Breast epithelium (tissue), 4 donors: Measurements from ENCODE around the gene SUPT6H. TPM values are rescaled to one million over a fixed set of nuclear protein-coding genes. Genes with fewer than 3 reads are reported as not detected.

Experiments
- DNase-seq, 2 donors: peaks; one replicate each; pipeline ENCODE4 v3.0.0-alpha.2; 2019; ENCODE audit warnings: low spot score in 2 of 2
- H3K27ac ChIP-seq, 2 donors: fragments of 200-600 bp; sonication (generic) in 1 of 2; one replicate each; pipeline ENCODE4 v1.5.1; 2016 to 2019; ENCODE audit warnings: mild to moderate bottlenecking in 1 of 2
- H3K27me3 ChIP-seq, 2 donors: fragments of 200-600 bp; sonication (generic) in 1 of 2; one replicate each; pipeline versions ENCODE4 v1.5.1 to v1.6.0; 2017 to 2019; ENCODE audit warnings: control low read depth in 1 of 2, mild to moderate bottlenecking in 1 of 2
- H3K36me3 ChIP-seq: fragments of 200-600 bp; one replicate; pipeline ENCODE4 v1.5.1; 2019
- H3K4me1 ChIP-seq, 2 donors: fragments of 200-600 bp; sonication (generic); one replicate each; pipeline ENCODE4 v1.5.1; 2016 to 2019; ENCODE audit warnings: control low read depth in 1 of 2
- H3K4me3 ChIP-seq, 3 donors: fragments of 200-600 bp; sonication (generic); 1 replicate in 2 of 3; 2 replicates in 1 of 3; pipeline ENCODE4 v1.5.1; 2016 to 2019; ENCODE audit warnings: mild to moderate bottlenecking in 3 of 3, moderate library complexity in 2 of 3
- H3K9me3 ChIP-seq, 2 donors: fragments of 200-600 bp; sonication (generic) in 1 of 2; one replicate each; pipeline ENCODE4 v1.5.1; 2016 to 2019; ENCODE audit warnings: control low read depth in 1 of 2
- POLR2A ChIP-seq: fragments of 450-650 bp; IDR thresholded peaks from one replicate; pipeline ENCODE4 v1.6.1; 2016; ENCODE audit warnings: antibody characterized with exemption, mild to moderate bottlenecking, moderate library complexity
- POLR2AphosphoS5 ChIP-seq, 3 donors: sonication (generic); formaldehyde crosslinking; IDR thresholded peaks; one replicate each; pipeline ENCODE4 v1.6.1; 2017; ENCODE audit warnings: antibody characterized with exemption in 3 of 3
- intact Hi-C: fragments of 100-400 bp; cut with DNase I; formaldehyde crosslinking; loops from one replicate; pipeline ENCODE4 v1.15.1; 2023; ENCODE audit warnings: low total_unique reads
- total RNA-seq, 3 donors: library from RNA; depleted of rRNA; stranded (reverse); fragments of >200 nt; gene quantifications; one replicate each; pipeline ENCODE4 v1.1.0, GENCODE V29; 2016
- TF ChIP-seq, protein P1 (sequence below), 3 donors: fragments of 450-650 bp; IDR thresholded peaks; one replicate each; pipeline ENCODE4 v1.5.1; 2016 to 2017; ENCODE audit warnings: antibody characterized with exemption in 3 of 3, mild to moderate bottlenecking in 3 of 3, moderate library complexity in 3 of 3

Gene SUPT6H
- total RNA-seq, 3 donors from 2014 or later = 62.6 to 69.9 (median 66.7) TPM

DNA sequence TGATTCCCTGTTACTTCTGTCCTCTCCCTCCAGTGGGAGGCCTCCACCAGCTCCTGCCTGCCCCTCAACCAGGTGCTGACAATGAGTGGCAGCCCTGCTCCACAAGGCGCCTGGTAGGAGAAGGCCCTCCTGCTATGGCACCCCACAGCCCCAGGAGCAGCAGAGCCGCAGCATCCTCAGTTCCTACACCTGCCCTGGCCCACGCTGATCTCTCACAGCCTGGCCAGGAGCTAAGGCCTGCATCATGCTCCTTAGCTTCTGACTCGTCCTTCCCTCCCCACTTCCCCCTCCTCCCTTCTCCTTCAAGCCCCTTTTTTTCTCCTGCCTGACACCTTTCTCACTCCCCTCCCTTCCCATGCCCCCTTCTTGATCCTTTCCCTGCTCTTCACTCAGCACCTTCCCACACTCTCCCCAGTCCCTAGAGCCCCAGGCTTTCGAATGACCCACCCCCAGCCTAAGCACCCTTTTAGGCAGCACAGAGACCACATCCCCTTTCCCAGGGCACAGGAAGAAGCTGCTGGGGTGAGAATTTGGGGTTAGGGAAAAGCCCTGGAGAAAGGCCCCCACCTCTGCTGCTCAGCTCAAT, 43.2 kb downstream of the SUPT6H start:
- Histone ChIP-seq H3K4me1 (no peaks in the 10 kb centered on the region), H3K27me3 (no peaks in the 10 kb centered on the region), H3K9me3 (no peaks in the 10 kb centered on the region), H3K36me3 (peaks cover 6% of the 10 kb centered on the region), H3K27ac (no peak overlapping the region), H3K4me3 (no peak overlapping the region)
- TF ChIP-seq POLR2A = no peak
- no peak for TF ChIP-seq POLR2AphosphoS5 (IDR thresholded peaks at IDR 0.05)
- TF ChIP-seq, protein P1, sequence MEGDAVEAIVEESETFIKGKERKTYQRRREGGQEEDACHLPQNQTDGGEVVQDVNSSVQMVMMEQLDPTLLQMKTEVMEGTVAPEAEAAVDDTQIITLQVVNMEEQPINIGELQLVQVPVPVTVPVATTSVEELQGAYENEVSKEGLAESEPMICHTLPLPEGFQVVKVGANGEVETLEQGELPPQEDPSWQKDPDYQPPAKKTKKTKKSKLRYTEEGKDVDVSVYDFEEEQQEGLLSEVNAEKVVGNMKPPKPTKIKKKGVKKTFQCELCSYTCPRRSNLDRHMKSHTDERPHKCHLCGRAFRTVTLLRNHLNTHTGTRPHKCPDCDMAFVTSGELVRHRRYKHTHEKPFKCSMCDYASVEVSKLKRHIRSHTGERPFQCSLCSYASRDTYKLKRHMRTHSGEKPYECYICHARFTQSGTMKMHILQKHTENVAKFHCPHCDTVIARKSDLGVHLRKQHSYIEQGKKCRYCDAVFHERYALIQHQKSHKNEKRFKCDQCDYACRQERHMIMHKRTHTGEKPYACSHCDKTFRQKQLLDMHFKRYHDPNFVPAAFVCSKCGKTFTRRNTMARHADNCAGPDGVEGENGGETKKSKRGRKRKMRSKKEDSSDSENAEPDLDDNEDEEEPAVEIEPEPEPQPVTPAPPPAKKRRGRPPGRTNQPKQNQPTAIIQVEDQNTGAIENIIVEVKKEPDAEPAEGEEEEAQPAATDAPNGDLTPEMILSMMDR (IDR thresholded peaks at IDR 0.05) = no peak
- DNase-seq = no peak
- intact Hi-C loops = no loop called here

DNA sequence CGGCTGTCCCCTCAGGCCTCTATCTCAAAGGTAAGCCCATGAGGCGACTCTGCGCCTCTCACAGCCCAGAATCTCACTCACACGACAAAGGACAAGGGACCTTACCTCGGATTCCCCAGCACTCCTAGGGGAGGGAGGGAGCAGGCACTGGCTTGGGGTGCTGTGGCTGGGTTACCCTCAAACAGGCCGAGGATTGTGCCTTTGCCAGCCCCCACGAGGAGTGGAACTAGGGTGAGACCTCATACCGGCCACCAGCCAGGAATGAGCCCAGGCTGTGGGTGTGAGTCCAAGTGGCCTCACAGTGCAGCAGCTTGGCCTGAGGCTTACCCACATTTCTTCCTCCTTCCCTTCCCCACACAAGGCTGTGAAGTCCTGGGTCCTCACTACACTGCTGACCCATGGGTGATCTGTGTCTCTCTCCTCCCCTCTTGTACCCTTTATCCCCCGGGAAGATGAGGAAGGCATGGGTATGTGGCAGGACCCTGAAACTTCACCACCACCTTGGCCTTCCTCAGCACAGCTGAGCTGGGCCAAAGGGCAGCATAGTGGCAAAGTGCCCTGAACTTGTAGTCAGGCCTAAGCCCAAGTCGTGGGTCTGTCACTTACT, 43.8 kb downstream of the SUPT6H start:
- intact Hi-C loops = no loop called here
- no peak for DNase-seq
- no peaks in the 10 kb centered on the region for H3K9me3 ChIP-seq
- H3K27me3 ChIP-seq = no peaks in the 10 kb centered on the region
- peaks cover 6% of the 10 kb centered on the region for H3K36me3 ChIP-seq
- no peak overlapping the region for H3K27ac ChIP-seq
- no peak overlapping the region for H3K4me3 ChIP-seq
- no peaks in the 10 kb centered on the region for H3K4me1 ChIP-seq
- TF ChIP-seq, protein P1 (IDR thresholded peaks at IDR 0.05) = no peak
- no peak for TF ChIP-seq POLR2AphosphoS5 (IDR thresholded peaks at IDR 0.05)
- TF ChIP-seq POLR2A = no peak

DNA sequence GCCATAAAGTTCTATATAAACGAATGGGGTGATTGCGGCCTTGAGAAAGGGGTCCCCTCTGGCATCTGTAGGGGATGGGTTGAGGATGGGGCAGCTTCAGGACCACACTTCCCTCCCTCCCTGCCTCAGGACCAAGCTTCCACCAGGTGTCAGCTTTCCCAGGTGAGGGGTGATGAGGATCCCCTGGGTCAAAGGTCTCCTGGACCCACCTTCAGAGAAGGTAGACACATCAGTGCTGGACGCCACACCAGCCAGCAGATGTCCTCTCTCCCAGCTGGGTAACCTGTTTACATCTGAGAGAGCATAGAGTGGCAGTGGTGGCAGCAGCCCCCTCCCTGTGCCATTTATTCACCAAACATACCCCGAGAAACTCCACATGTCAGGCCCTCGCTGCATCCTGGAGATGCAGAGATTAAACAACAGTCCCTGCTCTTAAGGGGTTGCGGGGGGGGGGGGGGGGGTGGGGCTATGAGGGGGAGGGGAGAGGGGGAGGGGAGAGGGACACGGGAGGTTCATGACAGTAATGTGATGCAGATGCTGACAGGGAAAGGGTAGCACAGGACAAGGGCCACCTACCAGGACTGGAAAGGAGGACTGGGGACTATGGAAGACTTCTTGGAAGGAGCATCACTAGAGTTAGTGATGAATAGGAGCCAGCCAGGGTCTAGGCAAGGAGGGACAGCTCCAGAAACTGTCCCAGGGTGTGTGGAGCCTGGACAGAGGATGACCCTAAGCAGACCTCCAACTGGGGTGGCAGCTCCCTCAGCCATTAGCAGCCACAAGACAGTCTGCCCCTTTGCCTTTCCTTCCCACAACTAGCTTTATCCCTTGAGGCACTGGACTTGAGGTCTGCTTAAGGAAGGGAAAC, 44.7 kb downstream of the SUPT6H start:
- peaks cover 6% of the 10 kb centered on the region for H3K36me3 ChIP-seq
- no peaks in the 10 kb centered on the region for H3K4me1 ChIP-seq
- H3K4me3 ChIP-seq = no peak overlapping the region
- TF ChIP-seq, protein P1 (IDR thresholded peaks at IDR 0.05) = no peak
- no peak for TF ChIP-seq POLR2A
- no peak for TF ChIP-seq POLR2AphosphoS5 (IDR thresholded peaks at IDR 0.05)
- intact Hi-C loops = no loop called here
- H3K9me3 ChIP-seq = no peaks in the 10 kb centered on the region
- DNase-seq = no peak
- no peaks in the 10 kb centered on the region for H3K27me3 ChIP-seq
- no peak overlapping the region for H3K27ac ChIP-seq

DNA sequence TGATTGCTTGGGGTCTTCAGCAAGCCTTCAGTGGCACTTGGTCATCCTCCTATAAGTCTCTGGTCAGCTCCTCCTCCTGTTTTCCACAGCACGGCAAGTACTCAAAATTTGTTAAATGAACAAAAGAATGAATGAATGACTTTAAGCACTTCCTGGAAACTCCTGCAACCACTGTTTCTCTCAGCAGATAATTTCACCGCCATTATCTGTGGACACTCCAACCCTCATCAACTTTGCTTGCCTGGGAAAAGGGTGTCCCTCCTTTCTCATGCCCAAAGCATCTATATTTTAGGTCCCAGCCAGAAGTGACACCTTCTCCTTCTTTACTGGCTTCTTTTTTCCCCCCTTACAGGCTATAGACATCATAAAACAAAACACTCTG, 45.3 kb downstream of the SUPT6H start:
- intact Hi-C loops = no loop called here
- peaks cover 3% of the 10 kb centered on the region for H3K36me3 ChIP-seq
- H3K27me3 ChIP-seq = no peaks in the 10 kb centered on the region
- no peak overlapping the region for H3K27ac ChIP-seq
- H3K4me3 ChIP-seq = no peak overlapping the region
- TF ChIP-seq POLR2AphosphoS5 (IDR thresholded peaks at IDR 0.05) = no peak
- DNase-seq = no peak
- no peaks in the 10 kb centered on the region for H3K9me3 ChIP-seq
- H3K4me1 ChIP-seq = no peaks in the 10 kb centered on the region

DNA sequence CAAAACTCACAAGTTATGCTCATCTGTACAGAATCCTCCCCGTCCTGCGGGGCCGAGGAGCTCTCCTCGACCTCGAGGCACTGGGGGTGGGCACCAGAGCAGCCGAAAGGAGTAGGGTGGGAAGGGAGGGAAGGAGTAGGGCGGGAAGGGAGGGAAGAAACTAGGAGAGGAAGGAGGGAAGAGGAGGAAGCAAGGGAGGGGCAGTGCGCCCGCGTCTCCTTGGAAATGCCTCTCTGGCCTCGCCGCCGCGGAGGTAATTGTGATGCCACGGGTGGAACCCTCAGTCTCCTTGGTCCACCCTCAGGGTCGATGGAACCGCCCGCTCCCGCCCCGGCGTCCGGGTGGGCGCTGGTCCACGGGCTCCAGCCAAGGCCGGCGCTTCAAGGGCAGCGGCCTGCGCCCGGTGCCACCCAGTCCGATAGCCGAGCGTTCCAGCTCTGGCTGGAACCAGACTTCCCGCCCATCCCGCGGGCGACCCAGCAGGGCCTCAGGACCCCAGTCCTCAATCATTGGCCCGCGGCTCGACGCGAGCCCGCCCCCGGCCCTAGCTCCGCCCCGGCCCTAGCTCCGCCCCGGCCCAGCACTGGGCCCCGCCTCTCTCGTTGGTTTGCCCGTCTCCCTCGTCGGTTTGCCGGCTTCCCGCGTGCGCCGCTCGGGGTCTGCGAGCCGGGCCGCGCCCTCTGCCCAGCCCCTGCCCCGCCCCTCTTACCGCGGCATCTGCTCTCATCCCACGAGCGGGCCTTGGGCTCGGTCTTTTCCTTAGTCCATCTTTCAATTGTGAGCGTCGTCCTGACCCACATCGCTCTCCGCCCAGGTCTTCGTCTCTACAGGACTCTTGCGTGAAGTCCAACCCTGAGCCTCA, 49.1 kb downstream of the SUPT6H start:
- peaks cover 0 to 2% of the 10 kb centered on the region in 2 donors for H3K4me1 ChIP-seq
- no peaks in the 10 kb centered on the region for H3K36me3 ChIP-seq
- no peaks in the 10 kb centered on the region for H3K27me3 ChIP-seq
- peak overlapping the region; percentile 61 to 77 (median 76) for H3K4me3 ChIP-seq
- TF ChIP-seq, protein P1 (IDR thresholded peaks at IDR 0.05) = no peak
- TF ChIP-seq POLR2AphosphoS5 (IDR thresholded peaks at IDR 0.05) = peak; percentile 30 to 48 (median 40)
- H3K9me3 ChIP-seq = no peaks in the 10 kb centered on the region
- DNase-seq = peak; percentile 68 to 83
- intact Hi-C loops = no loop called here
- H3K27ac ChIP-seq = peak overlapping the region; percentile 90 to 93
